ENCODE results near the gene PLA2G6.

PLA2G6 gene

DNA sequence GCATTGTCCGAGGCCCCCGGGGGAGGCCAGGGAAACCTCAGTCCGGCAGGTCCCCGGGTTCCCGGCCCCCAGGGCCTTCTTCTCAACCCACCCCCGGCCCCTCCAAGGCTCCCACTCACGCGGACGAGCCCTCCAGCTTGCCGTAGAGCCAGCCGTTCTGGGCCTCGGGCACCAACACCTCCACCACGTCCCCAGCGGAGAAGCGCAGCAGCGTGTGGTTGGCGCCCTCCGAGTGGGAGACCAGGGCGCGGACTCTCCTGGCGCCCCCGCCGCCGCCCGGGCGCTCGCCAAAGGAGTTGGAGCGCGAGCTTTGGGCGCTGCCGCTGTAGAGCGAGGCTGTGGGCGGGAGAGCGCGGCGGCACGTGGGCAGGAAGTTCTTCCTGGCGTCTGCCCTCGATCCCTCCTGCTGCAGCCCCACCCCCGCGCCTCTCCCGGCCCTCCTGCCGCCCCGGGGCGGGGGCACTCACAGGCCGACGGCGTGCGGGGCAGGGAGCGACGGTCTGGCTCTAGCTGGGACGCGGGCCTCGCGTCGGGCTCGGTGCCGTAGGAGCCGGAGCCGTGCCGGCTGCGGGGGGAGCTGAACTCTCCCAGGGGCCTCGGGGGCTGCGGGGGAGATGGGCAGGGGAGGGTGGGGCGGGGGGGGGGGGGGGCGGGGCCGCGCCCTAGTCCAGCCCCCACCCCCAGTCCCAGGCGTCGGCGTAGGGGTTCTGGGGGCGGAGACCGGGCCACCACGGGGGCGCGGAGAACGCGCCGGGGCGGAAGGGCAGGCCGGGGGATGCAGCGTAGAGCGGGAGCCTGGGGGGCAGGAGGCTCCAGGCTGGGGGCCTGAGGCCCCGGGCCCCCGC is 92.8 kb downstream of the PLA2G6 start:
- in situ Hi-C loops (cut with MboI; ENCODE audit: low pct_unique_long_range_greater_than_20kb, low sequenced_read_pairs, unreplicated experiment), result no loop called here
- no peak for DNase-seq (ENCODE audit: low spot score)
- TF ChIP-seq, protein P1, sequence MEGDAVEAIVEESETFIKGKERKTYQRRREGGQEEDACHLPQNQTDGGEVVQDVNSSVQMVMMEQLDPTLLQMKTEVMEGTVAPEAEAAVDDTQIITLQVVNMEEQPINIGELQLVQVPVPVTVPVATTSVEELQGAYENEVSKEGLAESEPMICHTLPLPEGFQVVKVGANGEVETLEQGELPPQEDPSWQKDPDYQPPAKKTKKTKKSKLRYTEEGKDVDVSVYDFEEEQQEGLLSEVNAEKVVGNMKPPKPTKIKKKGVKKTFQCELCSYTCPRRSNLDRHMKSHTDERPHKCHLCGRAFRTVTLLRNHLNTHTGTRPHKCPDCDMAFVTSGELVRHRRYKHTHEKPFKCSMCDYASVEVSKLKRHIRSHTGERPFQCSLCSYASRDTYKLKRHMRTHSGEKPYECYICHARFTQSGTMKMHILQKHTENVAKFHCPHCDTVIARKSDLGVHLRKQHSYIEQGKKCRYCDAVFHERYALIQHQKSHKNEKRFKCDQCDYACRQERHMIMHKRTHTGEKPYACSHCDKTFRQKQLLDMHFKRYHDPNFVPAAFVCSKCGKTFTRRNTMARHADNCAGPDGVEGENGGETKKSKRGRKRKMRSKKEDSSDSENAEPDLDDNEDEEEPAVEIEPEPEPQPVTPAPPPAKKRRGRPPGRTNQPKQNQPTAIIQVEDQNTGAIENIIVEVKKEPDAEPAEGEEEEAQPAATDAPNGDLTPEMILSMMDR (IDR thresholded peaks at IDR 0.05; ENCODE audit: extremely low read depth, insufficient read depth, missing control alignments), result no peak

DNA sequence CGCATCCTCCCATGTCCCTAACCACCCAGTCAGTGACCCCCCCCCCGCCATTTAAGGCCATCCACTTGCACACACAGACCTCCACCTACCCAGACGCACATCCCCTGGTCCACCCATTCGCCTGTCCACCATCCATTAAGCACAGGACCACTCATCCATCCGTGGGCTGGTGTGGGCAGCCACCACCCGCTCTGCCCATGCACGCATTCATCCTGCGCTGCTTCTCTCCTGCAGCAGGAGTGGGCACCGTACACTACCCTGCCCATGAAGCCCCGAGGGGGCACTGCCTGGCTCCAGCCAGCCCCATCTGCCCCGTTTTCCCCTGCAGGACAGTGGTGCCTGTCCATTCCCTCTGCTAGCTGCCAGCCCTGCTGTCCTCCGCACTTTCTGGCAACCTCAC is 93.8 kb downstream of the PLA2G6 start:
- in situ Hi-C loops (cut with MboI; ENCODE audit: low pct_unique_long_range_greater_than_20kb, low sequenced_read_pairs, unreplicated experiment), result no loop called here
- no peak for DNase-seq (ENCODE audit: low spot score)
- TF ChIP-seq, protein P1 (IDR thresholded peaks at IDR 0.05; ENCODE audit: extremely low read depth, insufficient read depth, missing control alignments), result no peak

DNA sequence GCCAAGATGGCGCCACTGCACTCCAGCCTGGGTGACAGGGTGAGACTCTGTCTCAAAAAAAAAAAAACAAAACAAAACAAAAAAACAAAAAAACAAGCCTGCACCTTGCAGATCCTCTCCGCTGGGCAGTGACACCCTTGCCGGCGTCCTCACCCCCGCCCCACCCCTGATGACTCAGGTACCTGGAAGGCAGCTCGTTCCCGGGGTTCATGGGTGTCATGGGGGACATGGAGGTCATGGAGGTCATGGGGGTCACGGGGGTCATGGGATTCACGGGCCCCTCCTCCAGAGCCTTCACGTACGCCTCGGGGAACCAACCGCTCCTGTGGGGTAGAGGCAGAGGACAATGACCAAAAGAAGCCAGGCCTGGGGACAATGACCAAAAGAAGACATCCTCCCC is 94.7 kb downstream of the PLA2G6 start:
- TF ChIP-seq, protein P1 (IDR thresholded peaks at IDR 0.05; ENCODE audit: extremely low read depth, insufficient read depth, missing control alignments), result no peak
- no peak for DNase-seq (ENCODE audit: low spot score)
- in situ Hi-C loops (cut with MboI; ENCODE audit: low pct_unique_long_range_greater_than_20kb, low sequenced_read_pairs, unreplicated experiment), result no loop called here

DNA sequence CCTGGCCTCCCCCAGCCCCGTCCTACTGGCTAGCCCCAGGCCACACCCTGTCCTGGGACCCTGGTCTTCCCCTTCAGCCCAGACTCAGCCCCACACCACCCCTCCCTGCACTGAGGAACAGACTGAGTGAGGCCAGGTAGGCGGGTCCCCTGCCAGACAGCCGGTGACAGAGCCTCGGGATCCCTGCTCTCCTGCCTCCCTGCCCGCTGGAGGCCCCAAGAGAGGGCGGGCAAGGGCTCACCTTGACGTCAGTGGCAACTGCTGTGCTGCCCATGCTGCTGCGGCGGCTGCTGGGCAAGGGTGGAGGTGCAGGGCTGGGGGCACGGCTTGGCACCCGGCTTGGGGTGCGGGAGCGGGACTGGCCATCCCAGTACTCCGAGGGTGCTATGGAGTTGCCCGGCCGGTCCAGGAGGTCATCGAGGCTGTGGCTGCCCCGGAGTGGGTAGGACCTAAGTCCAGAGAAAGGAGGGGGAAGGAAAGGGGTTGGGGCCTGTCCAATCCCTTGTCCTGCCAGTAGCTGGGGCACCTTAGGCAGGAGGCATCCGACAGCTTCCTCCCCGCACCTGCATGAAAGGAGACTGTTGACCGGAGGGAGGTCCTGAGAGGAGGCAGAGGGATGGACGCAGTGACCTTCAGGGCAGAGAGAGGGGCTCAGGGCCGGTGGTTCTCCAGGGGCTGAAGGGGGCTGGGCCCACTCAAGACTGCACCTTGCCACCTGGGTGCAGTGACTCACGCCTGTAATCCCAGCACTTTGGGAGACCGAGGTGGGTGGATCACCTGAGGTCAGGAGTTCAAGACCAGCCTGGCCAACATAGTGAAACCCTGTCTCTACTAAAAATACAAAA is 95.4 kb downstream of the PLA2G6 start:
- DNase-seq (ENCODE audit: low spot score), result no peak
- TF ChIP-seq, protein P1 (IDR thresholded peaks at IDR 0.05; ENCODE audit: extremely low read depth, insufficient read depth, missing control alignments), result no peak
- in situ Hi-C loops (cut with MboI; ENCODE audit: low pct_unique_long_range_greater_than_20kb, low sequenced_read_pairs, unreplicated experiment), result no loop called here

DNA sequence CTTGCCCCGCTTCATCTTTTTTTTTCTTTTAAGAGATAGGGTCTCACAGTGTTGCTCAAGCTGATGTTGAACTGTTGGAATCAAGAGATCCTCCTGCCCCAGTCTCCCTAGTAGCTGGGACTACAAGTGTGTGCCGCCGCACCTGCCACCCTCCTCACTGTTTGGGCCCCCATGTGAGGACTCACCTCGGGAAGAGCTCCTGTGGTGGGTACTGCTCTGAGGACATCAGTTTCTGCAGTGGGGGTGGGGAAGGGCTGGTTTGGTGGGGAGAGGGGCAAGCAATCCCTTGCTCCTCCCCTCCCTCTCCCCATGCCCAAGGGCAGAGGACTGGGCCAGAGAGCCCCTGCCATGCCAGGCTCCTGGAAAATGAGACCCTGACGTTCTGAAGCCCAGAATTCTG is 96.1 kb downstream of the PLA2G6 start:
- TF ChIP-seq, protein P1 (IDR thresholded peaks at IDR 0.05; ENCODE audit: extremely low read depth, insufficient read depth, missing control alignments), result no peak
- in situ Hi-C loops (cut with MboI; ENCODE audit: low pct_unique_long_range_greater_than_20kb, low sequenced_read_pairs, unreplicated experiment), result no loop called here
- no peak for DNase-seq (ENCODE audit: low spot score)

DNA sequence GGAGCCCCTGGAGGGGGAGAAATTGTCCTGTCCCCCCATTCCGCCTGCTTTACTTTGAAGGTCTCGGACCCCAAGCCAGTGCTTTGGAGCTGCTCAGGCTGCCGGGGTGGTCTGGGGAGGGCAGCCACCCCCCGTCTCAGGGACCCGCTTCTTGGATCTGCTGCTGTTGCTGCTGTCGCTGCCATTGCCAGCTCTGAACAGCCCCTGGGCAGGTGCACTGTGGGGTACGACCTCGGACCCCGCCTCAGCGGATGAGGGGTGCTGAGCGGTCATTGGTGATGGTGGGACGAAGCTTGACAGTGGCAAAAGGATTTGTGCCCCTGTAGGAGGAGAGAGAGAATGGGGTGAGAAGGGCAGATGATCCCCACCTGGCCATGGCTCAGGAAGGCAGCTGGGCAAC is 96.6 kb downstream of the PLA2G6 start:
- DNase-seq (ENCODE audit: low spot score), result no peak
- in situ Hi-C loops (cut with MboI; ENCODE audit: low pct_unique_long_range_greater_than_20kb, low sequenced_read_pairs, unreplicated experiment), result no loop called here
- TF ChIP-seq, protein P1 (IDR thresholded peaks at IDR 0.05; ENCODE audit: extremely low read depth, insufficient read depth, missing control alignments), result no peak
